Naive thymus-derived CD4-positive, alpha-beta T cell (primary cell): ENCODE data around the gene NAALAD2. TPM values are rescaled to one million over a fixed set of nuclear protein-coding genes. Genes with fewer than 3 reads are reported as not detected.
A peak's percentile ranks its signal among the peaks of the same experiment; 100 is the strongest.
"Not testable (repeated sequence)": the region's sequence is repeated elsewhere in the genome, so short reads cannot be mapped to it uniquely, and the experiment has no call there.

Source experiments
- ATAC-seq: fragments of 150-1000 bp; cut with Tn5 transposase; 2 replicates; pipeline ENCODE4 v1.10.0; 2021; ENCODE audit warnings: mild to moderate bottlenecking, moderate library complexity
- CTCF ChIA-PET: fragments of 350-600 bp; sonication (Branson Sonifier 250); formaldehyde crosslinking; loops from one replicate; lab custom pipeline; 2021; ENCODE audit warnings: antibody characterized with exemption; lab: Charles Lee
- POLR2A ChIA-PET: fragments of 350-600 bp; sonication (Branson Sonifier 250); formaldehyde crosslinking; loops from one replicate; lab custom pipeline; 2021; ENCODE audit warnings: antibody characterized with exemption, inconsistent platforms; lab: Charles Lee
- DNase-seq, 9 donors: peaks; one replicate each; pipeline versions ENCODE4 v3.0.0 to v3.0.0-alpha.2; 2020 to 2022; ENCODE audit warnings: mixed read lengths in 1 of 9
- H3K27ac ChIP-seq: one replicate; pipeline ENCODE4 v1.7.0; 2013; ENCODE audit warnings: mild to moderate bottlenecking, low read depth, low read length, moderate library complexity
- H3K27me3 ChIP-seq, 2 donors: one replicate each; pipeline ENCODE4 v1.7.0; 2013; ENCODE audit warnings: low read length in 2 of 2, mild to moderate bottlenecking in 2 of 2, moderate library complexity in 2 of 2; ENCODE audit not compliant: control insufficient read depth in 2 of 2, insufficient read depth in 2 of 2
- H3K36me3 ChIP-seq, 3 experiments: 1 replicate in 2 of 3; 2 replicates in 1 of 3; pipeline ENCODE4 v1.7.0; 2013; ENCODE audit warnings: low read length in 3 of 3, mild to moderate bottlenecking in 3 of 3, moderate library complexity in 1 of 3; ENCODE audit not compliant: insufficient read depth in 3 of 3, control insufficient read depth in 2 of 3
- H3K4me1 ChIP-seq, 2 donors: one replicate each; pipeline ENCODE4 v1.7.0; 2013; ENCODE audit warnings: low read length in 2 of 2, mild to moderate bottlenecking in 2 of 2, moderate library complexity in 1 of 2; ENCODE audit not compliant: control insufficient read depth in 2 of 2, insufficient read depth in 2 of 2
- H3K4me3 ChIP-seq: 2 replicates; pipeline ENCODE4 v1.7.0; 2013; ENCODE audit warnings: mild to moderate bottlenecking, low read length
- H3K9me3 ChIP-seq, 3 experiments: 1 replicate in 2 of 3; 2 replicates in 1 of 3; pipeline ENCODE4 v1.7.0; 2013; ENCODE audit warnings: low read length in 3 of 3; ENCODE audit not compliant: control insufficient read depth in 2 of 3
- H3K27ac Mint-ChIP-seq, 9 donors: one replicate each; pipeline ENCODE4 v1.8.0; 2020 to 2022; ENCODE audit warnings: mixed read lengths in 9 of 9, mild to moderate bottlenecking in 8 of 9, moderate library complexity in 5 of 9, inconsistent platforms in 2 of 9
- H3K27me3 Mint-ChIP-seq, 5 donors: one replicate each; pipeline ENCODE4 v1.8.0; 2021 to 2022; ENCODE audit warnings: mixed read lengths in 5 of 5, mild to moderate bottlenecking in 1 of 5
- H3K36me3 Mint-ChIP-seq, 5 donors: one replicate each; pipeline ENCODE4 v1.8.0; 2020 to 2022; ENCODE audit warnings: mixed read lengths in 5 of 5, mild to moderate bottlenecking in 3 of 5, inconsistent platforms in 1 of 5
- H3K4me1 Mint-ChIP-seq, 7 donors: one replicate each; pipeline ENCODE4 v1.8.0; 2020 to 2022; ENCODE audit warnings: mixed read lengths in 7 of 7, mild to moderate bottlenecking in 3 of 7, inconsistent platforms in 1 of 7
- H3K4me3 Mint-ChIP-seq, 10 donors: one replicate each; pipeline ENCODE4 v1.8.0; 2020 to 2022; ENCODE audit warnings: mild to moderate bottlenecking in 10 of 10, mixed read lengths in 10 of 10, moderate library complexity in 6 of 10, inconsistent platforms in 2 of 10
- H3K9me3 Mint-ChIP-seq, 11 donors: one replicate each; pipeline ENCODE4 v1.8.0; 2020 to 2022; ENCODE audit warnings: mixed read lengths in 11 of 11, mild to moderate bottlenecking in 4 of 11, inconsistent platforms in 1 of 11, moderate library complexity in 1 of 11
- intact Hi-C, 2 donors: fragments of 100-400 bp; cut with micrococcal nuclease; formaldehyde crosslinking; loops; one replicate each; pipeline ENCODE4 v1.15.1; 2023
- polyA plus RNA-seq, 2 donors: library from polyadenylated mRNA; unstranded; fragments of 300-500 nt; fragmentation: Illumina TruSeq; gene quantifications; one replicate each; pipeline ENCODE4 v1.2.3, GENCODE V29; 2021
- total RNA-seq, 6 experiments: library from RNA in 5 of 6; stranded (reverse) in 5 of 6; gene quantifications; 1 replicate in 5 of 6; 2 replicates in 1 of 6; pipeline ENCODE4 v1.2.3 and lab custom pipeline; 2021 to 2026

Gene NAALAD2
- total and polyA plus RNA-seq, 7 experiments from 2014 or later, result not detected

DNA sequence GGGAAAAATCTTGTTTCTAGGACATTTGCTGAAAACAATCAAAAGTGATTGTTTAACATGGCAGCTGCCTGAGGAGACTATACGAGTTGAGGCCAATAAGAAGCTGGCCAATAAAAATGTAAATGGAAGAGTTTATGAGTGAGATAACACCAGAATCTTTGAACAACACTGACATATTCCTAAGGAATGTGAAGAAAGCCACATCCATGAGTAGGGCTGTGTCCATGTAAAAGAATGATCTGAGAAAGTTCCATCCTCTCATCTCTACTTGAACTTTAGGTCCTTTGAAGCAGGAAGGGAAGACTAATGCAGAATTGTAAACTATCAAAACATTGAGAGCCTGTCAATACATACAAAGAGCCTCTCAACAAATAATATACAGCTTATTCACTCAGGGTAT is 95.3 kb downstream of the NAALAD2 start:
- ATAC-seq (no peak), DNase-seq (no peak)
- Histone ChIP-seq H3K27ac (no peak overlapping the region), H3K4me3 (no peak overlapping the region), H3K27me3 (no peaks in the 10 kb centered on the region), H3K36me3 (no peaks in the 10 kb centered on the region), H3K4me1 (no peaks in the 10 kb centered on the region), H3K9me3 (no peaks in the 10 kb centered on the region)
- peaks cover 0 to 16% (median 5%) of the 10 kb centered on the region in 11 donors for H3K9me3 Mint-ChIP-seq
- intact Hi-C loops, result no loop called here
- H3K4me1 Mint-ChIP-seq, result peaks cover 0 to 9% (median 0%) of the 10 kb centered on the region in 7 donors
- H3K36me3 Mint-ChIP-seq, result peaks cover 0 to 22% (median 14%) of the 10 kb centered on the region in 5 donors
- POLR2A ChIA-PET, result no interaction called here
- CTCF ChIA-PET, result no interaction called here
- H3K4me3 Mint-ChIP-seq, result no peak overlapping the region
- no peak overlapping the region for H3K27ac Mint-ChIP-seq
- peaks cover 0 to 28% (median 6%) of the 10 kb centered on the region in 5 donors for H3K27me3 Mint-ChIP-seq

DNA sequence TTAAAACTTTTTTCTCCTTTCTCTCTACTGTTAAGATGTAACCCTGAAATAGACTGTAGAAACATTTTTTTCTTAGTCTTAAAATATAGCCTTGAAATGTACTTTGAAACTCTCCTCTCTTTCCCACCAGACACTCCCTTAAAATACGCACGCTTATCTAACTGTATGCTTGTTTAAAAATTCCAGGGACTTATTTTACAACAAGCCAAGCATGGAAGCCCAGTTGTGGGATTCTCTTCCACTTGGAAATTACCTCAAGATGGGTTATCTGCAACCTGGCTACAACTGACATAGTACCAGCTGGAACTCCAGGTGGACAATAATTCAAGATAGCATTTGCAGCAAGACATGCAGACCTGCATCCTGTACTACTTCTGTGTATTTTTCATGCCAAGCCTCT is 100.5 kb downstream of the NAALAD2 start:
- POLR2A ChIA-PET, result no interaction called here
- no peak for DNase-seq
- Mint-ChIP-seq H3K4me3 (no peak overlapping the region), H3K4me1 (peaks cover 0 to 2% (median 0%) of the 10 kb centered on the region in 7 donors), H3K36me3 (peaks cover 0 to 2% (median under 1%) of the 10 kb centered on the region in 5 donors), H3K9me3 (peaks cover 0 to 2% (median 0%) of the 10 kb centered on the region in 11 donors), H3K27ac (no peak overlapping the region), H3K27me3 (peaks cover 2 to 31% (median 10%) of the 10 kb centered on the region in 5 donors)
- Histone ChIP-seq H3K4me1 (no peaks in the 10 kb centered on the region), H3K36me3 (no peaks in the 10 kb centered on the region), H3K9me3 (no peaks in the 10 kb centered on the region), H3K4me3 (no peak overlapping the region), H3K27ac (no peak overlapping the region), H3K27me3 (no peaks in the 10 kb centered on the region)
- ATAC-seq, result no peak
- CTCF ChIA-PET, result no interaction called here
- intact Hi-C loops, result no loop called here

GRCh38 chr11:90235526-90235925 is 101.1 kb downstream of the NAALAD2 start:
- Mint-ChIP-seq H3K4me1 (peaks cover 0 to 7% (median 0%) of the 10 kb centered on the region in 7 donors), H3K4me3 (no peak overlapping the region), H3K36me3 (no peaks in the 10 kb centered on the region), H3K27me3 (peaks cover 0 to 29% (median 10%) of the 10 kb centered on the region in 5 donors), H3K9me3 (no peaks in the 10 kb centered on the region), H3K27ac (peak overlapping the region in 1 of 9 donors; percentile 1)
- ChIA-PET POLR2A (no interaction called here), CTCF (no interaction called here)
- intact Hi-C loops, result no loop called here
- no peak for ATAC-seq
- H3K27me3 ChIP-seq, result no peaks in the 10 kb centered on the region
- no peak overlapping the region for H3K4me3 ChIP-seq
- H3K36me3 ChIP-seq, result no peaks in the 10 kb centered on the region
- no peaks in the 10 kb centered on the region for H3K4me1 ChIP-seq
- DNase-seq, result no peak
- no peak overlapping the region for H3K27ac ChIP-seq
- H3K9me3 ChIP-seq, result no peaks in the 10 kb centered on the region

- Mint-ChIP-seq H3K27me3 (peaks cover 1 to 16% (median 4%) of the 10 kb centered on the region in 5 donors), H3K4me1 (peaks cover 0 to 7% (median 0%) of the 10 kb centered on the region in 7 donors), H3K4me3 (no peak overlapping the region), H3K27ac (no peak overlapping the region), H3K36me3 (no peaks in the 10 kb centered on the region), H3K9me3 (no peaks in the 10 kb centered on the region)
- no peak overlapping the region for H3K27ac ChIP-seq
- H3K4me1 ChIP-seq, result no peaks in the 10 kb centered on the region
- intact Hi-C loops, result no loop called here
- no peaks in the 10 kb centered on the region for H3K27me3 ChIP-seq
- no peak overlapping the region for H3K4me3 ChIP-seq
- CTCF ChIA-PET, result interaction anchor here (0.6 kb wide), 1 partner anchor 73 kb away, joined by 4 read pairs; no protein-coding TSS in a partner anchor
- DNase-seq (no peak), ATAC-seq (no peak)
- H3K36me3 ChIP-seq, result no peaks in the 10 kb centered on the region
- H3K9me3 ChIP-seq, result no peaks in the 10 kb centered on the region
- POLR2A ChIA-PET, result interaction anchor here (1.6 kb wide), 1 partner anchor 14 kb away, joined by 4 read pairs; the partner anchor contains the start of gene CHORDC1
These were observed 102.5 kb downstream of the NAALAD2 start for GRCh38 chr11:90237004-90237403.

- H3K9me3 Mint-ChIP-seq, POLR2A ChIA-PET, H3K4me1 Mint-ChIP-seq, H3K4me1 ChIP-seq, H3K27me3 ChIP-seq, H3K4me3 ChIP-seq, intact Hi-C loops, ATAC-seq, H3K36me3 ChIP-seq, CTCF ChIA-PET, H3K36me3 Mint-ChIP-seq, H3K9me3 ChIP-seq, H3K27ac ChIP-seq: not testable (repeated sequence)
- Mint-ChIP-seq H3K27me3 (peaks cover 10 to 26% (median 21%) of the 10 kb centered on the region in 5 donors), H3K27ac (peak overlapping the region in 3 of 9 donors; percentile 10 to 29 (median 14)), H3K4me3 (peak overlapping the region in 3 of 10 donors; percentile 19 to 45 (median 27))
- DNase-seq, result peak in 4 of 9 donors; percentile 7 to 34 (median 28)
These were observed 105.6 kb downstream of the NAALAD2 start for GRCh38 chr11:90239967-90240636.

- no peak overlapping the region for H3K27ac ChIP-seq
- Mint-ChIP-seq H3K27me3 (peaks cover 14 to 28% (median 22%) of the 10 kb centered on the region in 5 donors), H3K4me3 (no peak overlapping the region), H3K4me1 (peaks cover 0 to 7% (median 0%) of the 10 kb centered on the region in 7 donors), H3K27ac (no peak overlapping the region), H3K9me3 (no peaks in the 10 kb centered on the region), H3K36me3 (no peaks in the 10 kb centered on the region)
- H3K36me3 ChIP-seq, result no peaks in the 10 kb centered on the region
- no peak overlapping the region for H3K4me3 ChIP-seq
- H3K9me3 ChIP-seq, result no peaks in the 10 kb centered on the region
- H3K4me1 ChIP-seq, result no peaks in the 10 kb centered on the region
- H3K27me3 ChIP-seq, result peaks cover 0 to 6% of the 10 kb centered on the region in 2 donors
- no peak for DNase-seq
- ChIA-PET CTCF (no interaction called here), POLR2A (no interaction called here)
- no peak for ATAC-seq
- intact Hi-C loops, result no loop called here
These were observed 107.0 kb downstream of the NAALAD2 start for GRCh38 chr11:90241414-90241813.
